Activated gamma-delta T cell treated with anti-CD3 and anti-CD28 coated beads, Interleukin-2, amount 50 U/mL, for 16 hours (primary cell): Measurements from ENCODE around the gene FAM110A.
"Not testable (repeated sequence)": the region's sequence is repeated elsewhere in the genome, so short reads cannot be mapped to it uniquely, and the experiment has no call there.

Experiments used
- DNase-seq: peaks from one replicate; pipeline ENCODE4 v3.0.0-alpha.2; 2020; ENCODE audit warnings: low read depth

Gene FAM110A

GRCh38 chr20:873875-874607 is 40.5 kb downstream of the FAM110A start:
- DNase-seq, result no peak

GRCh38 chr20:875115-875514 is 41.6 kb downstream of the FAM110A start:
- no peak for DNase-seq

- DNase-seq, result no peak
Measured at GRCh38 chr20:877814-878213, 44.3 kb downstream of the FAM110A start.

- DNase-seq, result no peak
Measured at GRCh38 chr20:878511-879307, 45.2 kb downstream of the FAM110A start.

- no peak for DNase-seq
Measured at GRCh38 chr20:879626-880025, 46.1 kb downstream of the FAM110A start.

GRCh38 chr20:881051-881782 is 47.7 kb downstream of the FAM110A start:
- peak; percentile 5 for DNase-seq

GRCh38 chr20:881783-882144 is 48.2 kb downstream of the FAM110A start:
- DNase-seq, result no peak

GRCh38 chr20:884983-885952 is 51.8 kb downstream of the FAM110A start:
- no peak for DNase-seq

- no peak for DNase-seq
Measured at GRCh38 chr20:887137-887536, 53.6 kb downstream of the FAM110A start.

- no peak for DNase-seq
Measured at GRCh38 chr20:888057-888456, 54.5 kb downstream of the FAM110A start.

GRCh38 chr20:889106-889505 is 55.6 kb downstream of the FAM110A start:
- DNase-seq, result no peak

- no peak for DNase-seq
Measured at GRCh38 chr20:889932-890463, 56.5 kb downstream of the FAM110A start.

GRCh38 chr20:890666-891057 is 57.1 kb downstream of the FAM110A start:
- DNase-seq, result no peak

- no peak for DNase-seq
Measured at GRCh38 chr20:891058-891705, 57.7 kb downstream of the FAM110A start.

- no peak for DNase-seq
Measured at GRCh38 chr20:891706-892080, 58.2 kb downstream of the FAM110A start.

GRCh38 chr20:892371-892770 is 58.9 kb downstream of the FAM110A start:
- DNase-seq, result not testable (repeated sequence)
